Liver (tissue), 10 donors: ENCODE results near the gene TBX19. TPM values are rescaled to one million over a fixed set of nuclear protein-coding genes. Genes with fewer than 3 reads are reported as not detected.

Experiments used
- DNase-seq: peaks from one replicate; pipeline ENCODE4 v3.0.0-alpha.2; 2017; ENCODE audit warnings: low spot score
- H3K27ac ChIP-seq, 2 donors: one replicate each; pipeline ENCODE4 v1.7.0; 2013; ENCODE audit warnings: inconsistent platforms in 2 of 2, low read length in 2 of 2, control low read depth in 1 of 2, low read depth in 1 of 2, mild to moderate bottlenecking in 1 of 2
- H3K27me3 ChIP-seq, 4 donors: one replicate each; pipeline versions ENCODE4 v1.6.1 to v1.7.0; 2013; ENCODE audit warnings: low read length in 3 of 4, inconsistent platforms in 1 of 4, mild to moderate bottlenecking in 1 of 4, moderate library complexity in 1 of 4; ENCODE audit not compliant: control insufficient read depth in 4 of 4, insufficient read depth in 4 of 4
- H3K36me3 ChIP-seq, 4 donors: one replicate each; pipeline versions ENCODE4 v1.6.1 to v1.7.0; 2013; ENCODE audit warnings: low read length in 3 of 4, mild to moderate bottlenecking in 3 of 4, low read depth in 1 of 4, moderate library complexity in 1 of 4; ENCODE audit not compliant: control insufficient read depth in 4 of 4, insufficient read depth in 3 of 4
- H3K4me1 ChIP-seq, 4 donors: one replicate each; pipeline versions ENCODE4 v1.6.1 to v1.7.0; 2013; ENCODE audit warnings: low read length in 3 of 4, mild to moderate bottlenecking in 3 of 4, moderate library complexity in 1 of 4; ENCODE audit not compliant: control insufficient read depth in 4 of 4, insufficient read depth in 4 of 4
- H3K4me3 ChIP-seq, 3 donors: one replicate each; pipeline versions ENCODE4 v1.6.1 to v1.7.0; 2013; ENCODE audit warnings: low read length in 3 of 3, control low read depth in 1 of 3, low read depth in 1 of 3, mild to moderate bottlenecking in 1 of 3
- H3K9ac ChIP-seq, 2 donors: one replicate each; pipeline ENCODE4 v1.7.0; 2013; ENCODE audit warnings: low read length in 2 of 2, mild to moderate bottlenecking in 2 of 2, moderate library complexity in 2 of 2, control low read depth in 1 of 2, low read depth in 1 of 2
- H3K9me3 ChIP-seq, 4 donors: one replicate each; pipeline versions ENCODE4 v1.6.1 to v1.7.0; 2013; ENCODE audit warnings: low read length in 3 of 4; ENCODE audit not compliant: control insufficient read depth in 4 of 4
- CTCF ChIP-seq: fragments of 150-350 bp; IDR thresholded peaks from 2 replicates; pipeline ENCODE4 v1.5.1; 2017; ENCODE audit warnings: improper control_type of control experiment, low read depth, low read length; ENCODE audit not compliant: missing input control
- EGR1 ChIP-seq, 2 donors: IDR thresholded peaks; 2 replicates each; pipeline ENCODE4 v1.6.1; 2016 to 2018; ENCODE audit warnings: antibody characterized with exemption in 2 of 2, low read depth in 2 of 2
- FOXA2 ChIP-seq: IDR thresholded peaks from 2 replicates; pipeline ENCODE4 v1.6.1; 2016; ENCODE audit warnings: antibody characterized with exemption
- GABPA ChIP-seq, 2 donors: IDR thresholded peaks in 1 of 2; conservative IDR thresholded peaks in 1 of 2; 2 replicates each; pipeline ENCODE4 v1.6.1; 2016; ENCODE audit warnings: antibody characterized with exemption in 2 of 2, mild to moderate bottlenecking in 1 of 2, moderate library complexity in 1 of 2
- HNF4A ChIP-seq, 2 donors: conservative IDR thresholded peaks; 2 replicates each; pipeline ENCODE4 v1.6.1; 2016; ENCODE audit warnings: antibody characterized with exemption in 2 of 2, mild to moderate bottlenecking in 2 of 2
- JUND ChIP-seq, 2 donors: IDR thresholded peaks; 2 replicates each; pipeline ENCODE4 v1.6.1; 2016; ENCODE audit warnings: antibody characterized with exemption in 2 of 2
- NR2F2 ChIP-seq: IDR thresholded peaks from 2 replicates; pipeline ENCODE4 v1.6.1; 2016; ENCODE audit warnings: antibody characterized with exemption
- RXRA ChIP-seq, 2 donors: IDR thresholded peaks; 2 replicates each; pipeline ENCODE4 v1.6.1; 2017 to 2018; ENCODE audit warnings: antibody characterized with exemption in 2 of 2, mild to moderate bottlenecking in 1 of 2
- TAF1 ChIP-seq: conservative IDR thresholded peaks from 2 replicates; pipeline ENCODE4 v1.6.1; 2016; ENCODE audit warnings: antibody characterized with exemption, mild to moderate bottlenecking
- YY1 ChIP-seq: IDR thresholded peaks from 2 replicates; pipeline ENCODE4 v1.6.1; 2016; ENCODE audit warnings: antibody characterized with exemption, mild to moderate bottlenecking
- WGBS: extraction: QIAGEN DNeasy Blood & Tissue Kit; methylation state at CpG from one replicate; pipeline ENCODE4 v1.1.7; 2013; 5-methylcytosine and 5-hydroxymethylcytosine counted together
- polyA plus RNA-seq, 2 donors: library from polyadenylated mRNA; stranded (reverse) in 1 of 2; unstranded in 1 of 2; fragments of 200-250 nt in 1 of 2; fragments of >200 nt in 1 of 2; fragmentation: Nextera tagmentation in 1 of 2; extraction: Ambion mirVana in 1 of 2; gene quantifications; one replicate each; pipeline versions ENCODE4 v1.2.1 to v1.2.3, GENCODE V29; 2013 to 2015
- small RNA-seq: library from RNA; depleted of rRNA; stranded (forward); fragments of <200 nt; gene quantifications from one replicate; pipeline ENCODE3, GENCODE V24; 2014
- total RNA-seq, 2 donors: library from RNA; depleted of rRNA; stranded (reverse); fragments of >200 nt; gene quantifications; one replicate each; pipeline ENCODE4 v1.2.3, GENCODE V29; 2014
- TF ChIP-seq, protein P1 (sequence below): IDR thresholded peaks from 2 replicates; pipeline ENCODE4 v1.6.1; 2016; ENCODE audit warnings: antibody characterized with exemption, mild to moderate bottlenecking
- TF ChIP-seq, protein P2 (sequence below): IDR thresholded peaks from 2 replicates; pipeline ENCODE4 v1.6.1; 2016; ENCODE audit warnings: antibody characterized with exemption
- donor health status: healthy.
- donor health status: healthy.
- donor health status: healthy.
- donor health status: healthy.
- donor health status: healthy.

The TBX19 gene
- total and polyA plus RNA-seq, 4 donors = 0.20 to 0.92 (median 0.37) TPM

- TF ChIP-seq EGR1 (IDR thresholded peaks at IDR 0.05; ENCODE audit: low read depth in 2 of 2) (no peak), CTCF (no peak), NR2F2 (no peak)
- no peaks in the 10 kb centered on the region for H3K36me3 ChIP-seq
- H3K4me1 ChIP-seq = no peaks in the 10 kb centered on the region
- H3K9ac ChIP-seq = no peak overlapping the region
- no peaks in the 10 kb centered on the region for H3K27me3 ChIP-seq
- no peak for DNase-seq
- H3K27ac ChIP-seq = no peak overlapping the region
- WGBS = 75% methylated on average over 2 of the region's 2 CpGs
- no peaks in the 10 kb centered on the region for H3K9me3 ChIP-seq
- no peak overlapping the region for H3K4me3 ChIP-seq
Measured at GRCh38 chr1:168361252-168361651, 80.6 kb downstream of the TBX19 start.

DNA sequence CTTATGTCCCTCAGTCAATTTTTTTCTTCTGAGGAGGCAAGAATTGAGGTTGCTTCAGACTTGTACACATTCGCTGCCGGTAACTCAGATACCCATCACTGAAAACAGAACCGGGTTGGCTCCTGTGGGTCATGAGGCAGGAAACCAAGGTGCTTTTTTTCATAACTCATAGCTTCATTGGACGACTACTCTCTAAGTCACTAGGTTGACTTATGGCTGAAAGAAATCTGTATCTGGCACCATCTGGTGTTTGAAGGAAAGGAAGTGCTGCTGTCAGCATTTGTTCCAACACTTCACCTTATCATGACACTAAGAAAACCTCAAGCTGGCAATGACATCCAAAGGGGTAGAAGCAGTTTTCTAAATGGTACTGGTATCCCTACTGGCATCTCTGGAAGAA lies 82.3 kb downstream of the TBX19 start:
- no peak for TF ChIP-seq JUND (IDR thresholded peaks at IDR 0.05)
- TF ChIP-seq, protein P1, sequence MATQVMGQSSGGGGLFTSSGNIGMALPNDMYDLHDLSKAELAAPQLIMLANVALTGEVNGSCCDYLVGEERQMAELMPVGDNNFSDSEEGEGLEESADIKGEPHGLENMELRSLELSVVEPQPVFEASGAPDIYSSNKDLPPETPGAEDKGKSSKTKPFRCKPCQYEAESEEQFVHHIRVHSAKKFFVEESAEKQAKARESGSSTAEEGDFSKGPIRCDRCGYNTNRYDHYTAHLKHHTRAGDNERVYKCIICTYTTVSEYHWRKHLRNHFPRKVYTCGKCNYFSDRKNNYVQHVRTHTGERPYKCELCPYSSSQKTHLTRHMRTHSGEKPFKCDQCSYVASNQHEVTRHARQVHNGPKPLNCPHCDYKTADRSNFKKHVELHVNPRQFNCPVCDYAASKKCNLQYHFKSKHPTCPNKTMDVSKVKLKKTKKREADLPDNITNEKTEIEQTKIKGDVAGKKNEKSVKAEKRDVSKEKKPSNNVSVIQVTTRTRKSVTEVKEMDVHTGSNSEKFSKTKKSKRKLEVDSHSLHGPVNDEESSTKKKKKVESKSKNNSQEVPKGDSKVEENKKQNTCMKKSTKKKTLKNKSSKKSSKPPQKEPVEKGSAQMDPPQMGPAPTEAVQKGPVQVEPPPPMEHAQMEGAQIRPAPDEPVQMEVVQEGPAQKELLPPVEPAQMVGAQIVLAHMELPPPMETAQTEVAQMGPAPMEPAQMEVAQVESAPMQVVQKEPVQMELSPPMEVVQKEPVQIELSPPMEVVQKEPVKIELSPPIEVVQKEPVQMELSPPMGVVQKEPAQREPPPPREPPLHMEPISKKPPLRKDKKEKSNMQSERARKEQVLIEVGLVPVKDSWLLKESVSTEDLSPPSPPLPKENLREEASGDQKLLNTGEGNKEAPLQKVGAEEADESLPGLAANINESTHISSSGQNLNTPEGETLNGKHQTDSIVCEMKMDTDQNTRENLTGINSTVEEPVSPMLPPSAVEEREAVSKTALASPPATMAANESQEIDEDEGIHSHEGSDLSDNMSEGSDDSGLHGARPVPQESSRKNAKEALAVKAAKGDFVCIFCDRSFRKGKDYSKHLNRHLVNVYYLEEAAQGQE = no peak
- no peak for TF ChIP-seq CTCF
- TF ChIP-seq RXRA (IDR thresholded peaks at IDR 0.05) = no peak
- TF ChIP-seq TAF1 = no peak
- TF ChIP-seq FOXA2 = no peak
- TF ChIP-seq, protein P2, sequence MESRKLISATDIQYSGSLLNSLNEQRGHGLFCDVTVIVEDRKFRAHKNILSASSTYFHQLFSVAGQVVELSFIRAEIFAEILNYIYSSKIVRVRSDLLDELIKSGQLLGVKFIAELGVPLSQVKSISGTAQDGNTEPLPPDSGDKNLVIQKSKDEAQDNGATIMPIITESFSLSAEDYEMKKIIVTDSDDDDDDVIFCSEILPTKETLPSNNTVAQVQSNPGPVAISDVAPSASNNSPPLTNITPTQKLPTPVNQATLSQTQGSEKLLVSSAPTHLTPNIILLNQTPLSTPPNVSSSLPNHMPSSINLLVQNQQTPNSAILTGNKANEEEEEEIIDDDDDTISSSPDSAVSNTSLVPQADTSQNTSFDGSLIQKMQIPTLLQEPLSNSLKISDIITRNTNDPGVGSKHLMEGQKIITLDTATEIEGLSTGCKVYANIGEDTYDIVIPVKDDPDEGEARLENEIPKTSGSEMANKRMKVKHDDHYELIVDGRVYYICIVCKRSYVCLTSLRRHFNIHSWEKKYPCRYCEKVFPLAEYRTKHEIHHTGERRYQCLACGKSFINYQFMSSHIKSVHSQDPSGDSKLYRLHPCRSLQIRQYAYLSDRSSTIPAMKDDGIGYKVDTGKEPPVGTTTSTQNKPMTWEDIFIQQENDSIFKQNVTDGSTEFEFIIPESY = no peak
- TF ChIP-seq NR2F2 = no peak
- no peak for TF ChIP-seq HNF4A (conservative IDR thresholded peaks at IDR 0.05)
- TF ChIP-seq GABPA (IDR thresholded peaks at IDR 0.05 in 1 of 2, conservative IDR thresholded peaks at IDR 0.05 in 1 of 2) = no peak
- no peak for TF ChIP-seq YY1
- Histone ChIP-seq H3K4me1 (no peaks in the 10 kb centered on the region), H3K9me3 (no peaks in the 10 kb centered on the region), H3K27ac (no peak overlapping the region), H3K36me3 (no peaks in the 10 kb centered on the region), H3K9ac (no peak overlapping the region), H3K4me3 (no peak overlapping the region), H3K27me3 (no peaks in the 10 kb centered on the region)
- no peak for DNase-seq
- 76% methylated on average over 4 of the region's 4 CpGs for WGBS

Small RNA genes within 50 kb of the gene (small RNA-seq; reads per million reads assigned to genes)
- not detected for gene RNU6-1310P

Other genes with a start within 250 kb of the TBX19 start
- 1 to 10 TPM; 1.0 to 1.1 TPM for gene GPR161, start 143.9 kb upstream of the TBX19 start, total RNA-seq
- under 1 TPM; 0.33 to 0.46 TPM for gene GPR161, start 143.9 kb upstream of the TBX19 start, polyA plus RNA-seq
- 10 to 100 TPM; 11.7 to 14.2 TPM for gene TIPRL, start 101.9 kb upstream of the TBX19 start, total RNA-seq
- 10 to 100 TPM; 11.2 to 20.0 TPM for gene TIPRL, start 101.9 kb upstream of the TBX19 start, polyA plus RNA-seq
- gene SFT2D2, start 54.9 kb upstream of the TBX19 start, total RNA-seq = 10 to 100 TPM; 28.6 to 34.6 TPM
- gene SFT2D2, start 54.9 kb upstream of the TBX19 start, polyA plus RNA-seq = 10 to 100 TPM in 1 of 2 donors, 1 to 10 TPM in 1; 3.8 to 22.1 TPM